H1 (cell line): ENCODE data around the gene DUSP11. TPM values are rescaled to one million over a fixed set of nuclear protein-coding genes. Genes with fewer than 3 reads are reported as not detected.

Experiments used
- BACH1 ChIP-seq: IDR thresholded peaks from 2 replicates; pipeline ENCODE4 v1.6.1; 2012; ENCODE audit warnings: low read length, improper control_type of control experiment
- BRCA1 ChIP-seq: IDR thresholded peaks from 2 replicates; pipeline ENCODE4 v1.6.1; 2012; ENCODE audit warnings: low read depth, low read length, improper control_type of control experiment
- CREB1 ChIP-seq: IDR thresholded peaks from 2 replicates; pipeline ENCODE4 v1.6.1; 2012; ENCODE audit warnings: inconsistent platforms
- POLR2AphosphoS5 ChIP-seq: IDR thresholded peaks from 2 replicates; pipeline ENCODE4 v1.6.1; 2011; ENCODE audit warnings: low read depth, low read length
- RNF2 ChIP-seq: fragments of 200-900, 300-1000 bp; sonication (generic); IDR thresholded peaks from 2 replicates; pipeline ENCODE4 v1.7.1; 2016; ENCODE audit warnings: borderline replicate concordance, low read depth, mild to moderate bottlenecking, antibody characterized with exemption, low read length; ENCODE audit not compliant: poor library complexity, severe bottlenecking; ENCODE audit errors: missing control alignments
- SIRT6 ChIP-seq: IDR thresholded peaks from one replicate; pipeline ENCODE4 v1.7.1; 2012; ENCODE audit warnings: low read length, inconsistent platforms
- polyA plus RNA-seq, 7 experiments: library from polyadenylated mRNA; depleted of rRNA in 3 of 7; stranded (reverse) in 5 of 7; unstranded in 2 of 7; fragments of >200 nt in 5 of 7; fragments of 200-250 nt in 2 of 7; gene quantifications; 1 replicate in 5 of 7; 2 replicates in 1 of 7; 4 replicates in 1 of 7; pipeline versions ENCODE4 v1.2.1 to v1.2.3, GENCODE V29; 2011 to 2013; ENCODE audit warnings: missing spikeins in 2 of 7, mixed read lengths in 2 of 7
- total RNA-seq: library from RNA; stranded (reverse); fragmentation: NEBNext Ultra II Directional; extraction: Animal tissue kit (Norgen Biotek cat#: 25700); gene quantifications from 2 replicates; pipeline ENCODE4 v1.2.1, GENCODE V29; 2021

Gene DUSP11
- total and polyA plus RNA-seq, 2 of the 8 experiments (the other 6 are each of a cell fraction or from before 2014, with no cell fraction given) = 12.2 to 19.1 TPM

DNA sequence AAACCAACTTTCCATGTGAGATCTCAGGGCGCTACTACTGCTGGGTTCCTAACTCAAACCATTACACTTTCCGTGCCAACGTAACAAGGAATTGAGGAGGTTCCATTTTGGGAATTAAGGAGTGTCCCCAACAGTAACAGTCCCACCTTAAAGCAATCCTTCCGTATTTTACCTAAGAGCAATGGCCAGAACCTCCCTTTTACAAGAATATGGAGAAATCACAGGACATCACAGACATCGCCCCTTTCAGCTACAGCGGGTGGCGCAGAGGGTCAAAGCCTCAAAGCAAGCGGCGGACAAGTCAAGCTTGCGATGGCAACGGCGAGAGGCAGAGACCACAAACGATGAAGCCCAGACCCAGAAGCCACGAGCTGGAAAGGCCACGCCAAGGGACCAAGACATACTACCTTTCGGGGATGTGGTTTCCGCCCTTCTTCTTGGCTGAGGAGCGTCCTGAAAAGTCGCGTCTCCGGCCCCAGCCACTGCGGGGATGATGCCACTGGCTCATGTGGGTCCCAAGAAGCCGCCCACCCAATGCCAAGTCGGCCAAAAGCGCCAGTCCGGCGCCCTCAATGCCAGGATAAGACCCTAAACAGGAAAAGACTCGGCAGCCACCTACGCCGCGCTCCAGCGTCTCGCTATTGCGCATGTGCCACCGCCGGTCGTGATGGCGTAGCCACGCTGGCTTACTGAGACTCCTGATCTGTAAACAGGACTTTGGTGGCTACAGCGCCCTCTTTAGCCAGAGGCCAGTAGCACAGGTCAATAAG, at the start of gene DUSP11 (continued):
- TF ChIP-seq RNF2 = no peak
- no peak for TF ChIP-seq BRCA1
- peak; percentile 74 for TF ChIP-seq CREB1
- TF ChIP-seq SIRT6 = no peak
- peak; percentile 80 for TF ChIP-seq POLR2AphosphoS5
- TF ChIP-seq BACH1 = no peak
